Embryonic facial prominence (tissue), 1 donor: ENCODE results near the gene CERKL.

Experiments
- DNase-seq: peaks from one replicate; pipeline ENCODE4 v3.0.0-alpha.2; 2016; ENCODE audit errors: extremely low spot score

Gene CERKL

GRCh38 chr2:181677912-181678586, 21.1 kb upstream of the CERKL start:
- DNase-seq = peak; percentile 61

GRCh38 chr2:181675254-181675653, 18.3 kb upstream of the CERKL start:
- no peak for DNase-seq

- no peak for DNase-seq
These were observed 17.6 kb upstream of the CERKL start for GRCh38 chr2:181674461-181674860.

- DNase-seq = no peak
These were observed 16.3 kb upstream of the CERKL start for GRCh38 chr2:181673173-181673572.

- DNase-seq = no peak
These were observed 15.5 kb upstream of the CERKL start for GRCh38 chr2:181672255-181673008.

GRCh38 chr2:181670632-181671031, 13.7 kb upstream of the CERKL start:
- DNase-seq = no peak

GRCh38 chr2:181667234-181667633, 10.3 kb upstream of the CERKL start:
- no peak for DNase-seq

- no peak for DNase-seq
These were observed 5.4 kb upstream of the CERKL start for GRCh38 chr2:181662287-181662686.

- no peak for DNase-seq
These were observed 3.3 kb upstream of the CERKL start for GRCh38 chr2:181660181-181660580.

- no peak for DNase-seq
These were observed 1.5 kb upstream of the CERKL start for GRCh38 chr2:181658444-181658843.

- no peak for DNase-seq
These were observed 474 bp upstream of the CERKL start for GRCh38 chr2:181657379-181657778.

GRCh38 chr2:181655519-181655918, 1.4 kb downstream of the CERKL start:
- DNase-seq = no peak

GRCh38 chr2:181649436-181649979, 7.4 kb downstream of the CERKL start:
- DNase-seq = no peak

- no peak for DNase-seq
These were observed 8.3 kb downstream of the CERKL start for GRCh38 chr2:181648478-181649155.

- DNase-seq = no peak
These were observed 10.4 kb downstream of the CERKL start for GRCh38 chr2:181646415-181646987.

GRCh38 chr2:181643151-181643550, 13.8 kb downstream of the CERKL start:
- DNase-seq = no peak

- DNase-seq = no peak
These were observed 14.8 kb downstream of the CERKL start for GRCh38 chr2:181642086-181642485.

- DNase-seq = no peak
These were observed 17.2 kb downstream of the CERKL start for GRCh38 chr2:181639686-181640085.

GRCh38 chr2:181632733-181633401, 24.0 kb downstream of the CERKL start:
- DNase-seq = no peak

GRCh38 chr2:181628590-181629585, 28.0 kb downstream of the CERKL start:
- no peak for DNase-seq
